T-helper 1 cell (primary cell): ENCODE data around the gene PMF1.

Source experiments
- DNase-seq, 5 donors: peaks; one replicate each; pipeline ENCODE4 v3.0.0-alpha.2; 2012 to 2020

PMF1 gene

GRCh38 chr1:156270314-156270713 lies 57.5 kb downstream of the PMF1 start:
- no peak for DNase-seq

GRCh38 chr1:156276532-156276931 lies 63.7 kb downstream of the PMF1 start:
- no peak for DNase-seq

- DNase-seq: no peak
These were observed 64.2 kb downstream of the PMF1 start for GRCh38 chr1:156276966-156277381.

DNA sequence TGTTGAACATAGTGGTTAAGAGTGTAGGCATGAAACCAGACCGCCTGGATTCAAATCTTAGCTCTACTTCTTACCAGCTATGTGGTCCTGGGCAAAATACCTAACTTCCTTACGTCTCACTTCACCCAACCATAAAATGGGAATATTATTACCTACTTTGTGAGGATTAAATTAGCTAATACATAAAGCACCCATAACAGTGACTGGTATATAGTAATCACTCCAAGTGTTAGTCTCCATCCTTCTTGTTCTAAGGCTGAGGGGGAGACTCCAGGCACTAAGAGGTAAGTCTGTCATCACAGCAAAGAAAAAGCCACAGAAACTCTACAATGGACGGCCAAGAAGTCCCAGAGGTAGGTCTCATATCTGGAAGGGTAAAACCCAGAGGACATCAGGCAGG lies 67.0 kb downstream of the PMF1 start:
- DNase-seq: no peak

DNA sequence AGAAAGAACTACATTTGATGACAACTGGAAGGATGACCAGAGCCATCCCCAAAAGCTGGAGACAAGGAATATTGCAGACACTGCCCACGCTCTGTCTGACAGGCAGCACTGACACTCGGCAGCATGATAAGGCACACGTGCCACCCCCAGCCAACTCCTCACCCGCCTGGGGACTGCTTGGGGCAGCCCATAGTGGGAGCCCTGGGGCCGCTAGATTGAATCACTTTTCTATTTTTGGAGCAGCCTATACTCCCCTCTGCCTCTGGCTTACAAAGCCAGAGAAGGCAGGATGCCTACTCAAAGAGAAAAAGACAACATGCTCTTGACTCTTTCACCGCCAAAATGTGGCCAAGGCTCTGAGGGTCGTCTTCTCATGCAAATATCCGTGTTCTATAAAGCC lies 68.5 kb downstream of the PMF1 start:
- peak in 1 of 5 donors; percentile 46 for DNase-seq

- no peak for DNase-seq
These were observed 69.1 kb downstream of the PMF1 start for GRCh38 chr1:156281693-156282478.

- peak; percentile 91 to 98 (median 95) for DNase-seq
These were observed 69.8 kb downstream of the PMF1 start, which contains the start of gene SMG5 for GRCh38 chr1:156282479-156283222. SMG5 (minus strand) TSS chr1:156282825; CDS start chr1:156282680, 145 bp downstream.

- DNase-seq: no peak
These were observed 70.7 kb downstream of the PMF1 start for GRCh38 chr1:156283521-156283920.

DNA sequence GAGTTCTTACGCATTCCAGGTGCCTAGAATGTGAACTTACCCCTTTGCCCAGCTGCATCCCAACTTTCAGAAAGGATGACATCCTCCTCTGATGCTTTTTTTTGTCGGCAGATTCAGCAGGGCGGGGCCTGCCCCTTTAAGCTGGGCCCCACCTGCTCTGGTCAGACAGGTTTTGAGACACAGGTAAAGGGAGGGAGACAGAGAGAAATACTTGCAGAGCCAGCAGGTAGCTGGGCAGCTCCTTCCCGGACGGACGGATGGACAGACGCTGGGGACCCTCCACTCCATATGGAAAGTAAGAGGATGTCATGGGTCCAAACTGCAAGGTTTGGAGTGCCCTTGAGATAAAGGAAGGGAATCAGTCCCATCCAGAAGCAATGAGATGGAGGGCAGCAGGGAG lies 71.3 kb downstream of the PMF1 start, which contains the start of gene TMEM79:
TMEM79 (plus strand) TSS at position 214 of the 400 bp plus-strand sequence. CDS start 902 bp downstream, outside the sequence.
- DNase-seq: no peak

GRCh38 chr1:156284757-156285156 lies 72.0 kb downstream of the PMF1 start:
- DNase-seq: no peak

- no peak for DNase-seq
These were observed 72.6 kb downstream of the PMF1 start for GRCh38 chr1:156285437-156285836.

DNA sequence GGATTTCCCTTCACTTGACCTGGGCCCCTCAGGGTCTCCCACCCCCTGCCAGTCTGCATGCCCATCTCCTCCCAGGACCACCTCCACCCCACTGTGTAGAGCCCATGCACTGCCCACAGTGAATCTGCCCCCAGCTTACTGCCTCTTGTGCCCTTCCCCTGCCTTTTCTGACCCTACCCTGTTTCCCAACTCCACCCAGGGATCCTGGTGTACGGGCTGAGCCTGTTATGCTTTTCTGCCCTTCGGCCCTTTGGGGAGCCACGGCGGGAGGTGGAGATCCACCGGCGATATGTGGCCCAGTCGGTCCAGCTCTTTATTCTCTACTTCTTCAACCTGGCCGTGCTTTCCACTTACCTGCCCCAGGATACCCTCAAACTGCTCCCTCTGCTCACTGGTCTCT lies 73.3 kb downstream of the PMF1 start:
- no peak for DNase-seq
